ENCODE measurements around the gene PLEKHA6. TPM values are rescaled to one million over a fixed set of nuclear protein-coding genes. Genes with fewer than 3 reads are reported as not detected.

Gene PLEKHA6
- total and polyA plus RNA-seq, 5 experiments from 2014 or later, result 0.02 to 2.0 (median 1.2) TPM; not detected in 2

GRCh38 chr1:204280099-204280961 lies 79.4 kb downstream of the PLEKHA6 start:
- peaks cover 0 to under 1% (median 0%) of the 10 kb centered on the region in 4 donors for H3K4me1 Mint-ChIP-seq
- POLR2A ChIA-PET, result interaction anchor here (0.7 kb wide), 1 partner anchor 10 kb away, joined by 4 read pairs; no protein-coding TSS in a partner anchor
- H3K9me3 Mint-ChIP-seq, result no peaks in the 10 kb centered on the region
- ATAC-seq (no peak), DNase-seq (no peak)
- peaks cover 3 to 18% (median 13%) of the 10 kb centered on the region in 5 donors for H3K27me3 Mint-ChIP-seq
- no peaks in the 10 kb centered on the region for H3K36me3 Mint-ChIP-seq
- peak overlapping the region in 1 of 10 donors; percentile 11 for H3K27ac Mint-ChIP-seq
- H3K4me3 Mint-ChIP-seq, result no peak overlapping the region

- no peak for DNase-seq
- Mint-ChIP-seq H3K4me1 (no peaks in the 10 kb centered on the region), H3K27me3 (peaks cover 3 to 22% (median 13%) of the 10 kb centered on the region in 5 donors), H3K36me3 (no peaks in the 10 kb centered on the region), H3K4me3 (no peak overlapping the region), H3K9me3 (no peaks in the 10 kb centered on the region), H3K27ac (peak overlapping the region in 1 of 10 donors; percentile 45)
- POLR2A ChIA-PET, result no interaction called here
- ATAC-seq, result no peak
These were observed 80.8 kb downstream of the PLEKHA6 start for GRCh38 chr1:204278958-204279357.

GRCh38 chr1:204278251-204278650 lies 81.5 kb downstream of the PLEKHA6 start:
- no peak overlapping the region for H3K4me3 Mint-ChIP-seq
- POLR2A ChIA-PET, result no interaction called here
- no peaks in the 10 kb centered on the region for H3K4me1 Mint-ChIP-seq
- H3K27ac Mint-ChIP-seq, result peak overlapping the region in 1 of 10 donors; percentile 3
- H3K9me3 Mint-ChIP-seq, result no peaks in the 10 kb centered on the region
- peaks cover 3 to 22% (median 13%) of the 10 kb centered on the region in 5 donors for H3K27me3 Mint-ChIP-seq
- no peaks in the 10 kb centered on the region for H3K36me3 Mint-ChIP-seq
- no peak for DNase-seq
- no peak for ATAC-seq

GRCh38 chr1:204277563-204278219 lies 82.0 kb downstream of the PLEKHA6 start:
- Mint-ChIP-seq H3K4me1 (no peaks in the 10 kb centered on the region), H3K9me3 (no peaks in the 10 kb centered on the region), H3K4me3 (no peak overlapping the region), H3K36me3 (no peaks in the 10 kb centered on the region), H3K27ac (peak overlapping the region in 2 of 10 donors; percentile 3 to 24), H3K27me3 (peaks cover 3 to 22% (median 13%) of the 10 kb centered on the region in 5 donors)
- DNase-seq (peak in 1 of 10 donors; percentile 52), ATAC-seq (no peak)
- POLR2A ChIA-PET, result interaction anchor here (0.6 kb wide), 1 partner anchor 58 kb away, joined by 4 read pairs; no protein-coding TSS in a partner anchor

GRCh38 chr1:204275695-204276370 lies 83.9 kb downstream of the PLEKHA6 start:
- H3K4me3 Mint-ChIP-seq, result peak overlapping the region in 1 of 10 donors; percentile 52
- ATAC-seq (no peak), DNase-seq (no peak)
- no peaks in the 10 kb centered on the region for H3K9me3 Mint-ChIP-seq
- no peaks in the 10 kb centered on the region for H3K4me1 Mint-ChIP-seq
- no peaks in the 10 kb centered on the region for H3K36me3 Mint-ChIP-seq
- no peak overlapping the region for H3K27ac Mint-ChIP-seq
- H3K27me3 Mint-ChIP-seq, result peaks cover 0 to 13% (median 4%) of the 10 kb centered on the region in 5 donors
- POLR2A ChIA-PET, result no interaction called here

DNA sequence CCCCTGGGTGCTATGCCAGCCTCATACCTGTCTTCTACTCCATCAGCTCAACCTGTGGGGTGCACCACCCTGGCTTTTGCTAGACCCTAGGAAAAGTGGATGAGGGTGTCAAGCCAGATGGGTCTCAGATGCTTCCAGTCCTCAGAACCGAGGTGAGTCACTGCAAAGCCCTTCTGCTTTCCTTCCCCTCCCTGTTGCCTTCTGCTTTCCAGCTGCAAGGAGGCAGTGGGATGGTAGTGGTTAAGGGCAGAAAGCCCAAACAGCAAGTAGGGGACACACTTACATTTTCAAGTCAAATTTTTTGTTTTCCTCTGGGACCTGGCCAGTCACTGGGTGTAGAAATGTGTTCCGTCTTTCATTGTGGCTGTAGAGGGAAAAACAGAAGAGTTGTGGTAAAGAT lies 85.3 kb downstream of the PLEKHA6 start:
- H3K36me3 Mint-ChIP-seq, result no peaks in the 10 kb centered on the region
- no peaks in the 10 kb centered on the region for H3K9me3 Mint-ChIP-seq
- no peak overlapping the region for H3K27ac Mint-ChIP-seq
- H3K27me3 Mint-ChIP-seq, result peaks cover 0 to 13% (median 4%) of the 10 kb centered on the region in 5 donors
- POLR2A ChIA-PET, result no interaction called here
- ATAC-seq, result no peak
- peak in 1 of 10 donors; percentile 38 for DNase-seq
- no peak overlapping the region for H3K4me3 Mint-ChIP-seq
- H3K4me1 Mint-ChIP-seq, result no peaks in the 10 kb centered on the region

GRCh38 chr1:204272505-204272904 lies 87.2 kb downstream of the PLEKHA6 start:
- H3K4me3 Mint-ChIP-seq, result no peak overlapping the region
- no peak for ATAC-seq
- H3K27ac Mint-ChIP-seq, result no peak overlapping the region
- H3K27me3 Mint-ChIP-seq, result peaks cover 0 to 10% (median 5%) of the 10 kb centered on the region in 5 donors
- POLR2A ChIA-PET, result interaction anchor here (0.6 kb wide), 1 partner anchor 851 kb away, joined by 3 read pairs; no protein-coding TSS in a partner anchor
- H3K36me3 Mint-ChIP-seq, result no peaks in the 10 kb centered on the region
- H3K9me3 Mint-ChIP-seq, result no peaks in the 10 kb centered on the region
- H3K4me1 Mint-ChIP-seq, result no peaks in the 10 kb centered on the region
- no peak for DNase-seq

GRCh38 chr1:204271970-204272369 lies 87.8 kb downstream of the PLEKHA6 start:
- H3K27ac Mint-ChIP-seq, result no peak overlapping the region
- POLR2A ChIA-PET, result no interaction called here
- no peak for ATAC-seq
- no peak for DNase-seq
- H3K4me3 Mint-ChIP-seq, result no peak overlapping the region
- no peaks in the 10 kb centered on the region for H3K4me1 Mint-ChIP-seq
- H3K9me3 Mint-ChIP-seq, result no peaks in the 10 kb centered on the region
- H3K36me3 Mint-ChIP-seq, result no peaks in the 10 kb centered on the region
- H3K27me3 Mint-ChIP-seq, result peaks cover 0 to 10% (median 5%) of the 10 kb centered on the region in 5 donors

DNA sequence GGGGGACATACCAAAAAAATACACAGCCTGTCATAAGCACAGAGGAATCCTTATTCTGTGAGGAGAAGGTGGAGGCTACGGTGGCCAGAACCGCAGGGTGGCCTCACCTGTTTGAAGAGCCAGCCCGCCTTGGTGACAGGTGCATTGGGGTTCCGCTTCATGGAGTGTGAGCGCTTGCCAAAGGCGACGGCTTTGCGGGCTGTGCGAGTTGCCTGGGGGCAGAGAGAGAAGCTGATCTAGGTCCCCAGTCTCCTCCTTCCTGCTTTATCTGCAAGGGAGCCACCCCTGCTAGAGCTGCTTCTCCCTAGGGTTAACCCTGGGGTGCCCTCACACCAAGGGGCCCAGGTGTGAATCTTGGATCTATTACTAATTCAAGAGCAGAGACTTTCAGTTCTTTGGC lies 91.6 kb downstream of the PLEKHA6 start:
- peak in 1 of 10 donors; percentile 34 for DNase-seq
- Mint-ChIP-seq H3K4me3 (no peak overlapping the region), H3K27me3 (peaks cover 0 to 4% (median 0%) of the 10 kb centered on the region in 5 donors), H3K27ac (no peak overlapping the region), H3K36me3 (no peaks in the 10 kb centered on the region), H3K4me1 (no peaks in the 10 kb centered on the region), H3K9me3 (no peaks in the 10 kb centered on the region)
- ATAC-seq, result no peak
- POLR2A ChIA-PET, result no interaction called here

DNA sequence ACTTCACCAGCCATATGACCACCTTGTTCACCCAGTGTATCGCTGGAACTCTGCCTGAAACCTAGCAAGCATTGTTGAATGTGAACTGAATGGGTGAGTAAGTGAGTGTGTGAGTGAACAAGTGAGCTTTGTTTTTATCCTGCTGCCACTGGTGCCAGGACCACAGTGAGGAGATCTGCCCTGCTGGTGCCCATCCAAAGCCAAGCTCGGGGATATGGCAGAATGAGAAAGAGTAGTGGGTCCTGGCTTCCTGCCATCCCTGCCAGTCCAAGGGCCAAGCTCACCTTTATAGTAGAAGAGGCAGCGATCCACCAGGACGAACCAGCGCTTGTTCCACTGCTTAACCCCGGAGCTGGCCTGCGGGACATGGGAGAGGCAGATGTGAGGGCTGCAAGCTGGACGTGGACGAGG lies 92.5 kb downstream of the PLEKHA6 start:
- peak overlapping the region in 1 of 10 donors; percentile 3 for H3K27ac Mint-ChIP-seq
- peaks cover 0 to 4% (median 0%) of the 10 kb centered on the region in 5 donors for H3K27me3 Mint-ChIP-seq
- no peak overlapping the region for H3K4me3 Mint-ChIP-seq
- ATAC-seq, result no peak
- POLR2A ChIA-PET, result no interaction called here
- peak in 1 of 10 donors; percentile 58 for DNase-seq
- no peaks in the 10 kb centered on the region for H3K36me3 Mint-ChIP-seq
- H3K4me1 Mint-ChIP-seq, result no peaks in the 10 kb centered on the region
- H3K9me3 Mint-ChIP-seq, result no peaks in the 10 kb centered on the region

- no peaks in the 10 kb centered on the region for H3K36me3 Mint-ChIP-seq
- H3K4me1 Mint-ChIP-seq, result no peaks in the 10 kb centered on the region
- ATAC-seq (no peak), DNase-seq (peak in 1 of 10 donors; percentile 35)
- H3K27me3 Mint-ChIP-seq, result peaks cover 0 to 4% (median 0%) of the 10 kb centered on the region in 5 donors
- POLR2A ChIA-PET, result no interaction called here
- no peak overlapping the region for H3K27ac Mint-ChIP-seq
- H3K4me3 Mint-ChIP-seq, result no peak overlapping the region
- no peaks in the 10 kb centered on the region for H3K9me3 Mint-ChIP-seq
These were observed 93.2 kb downstream of the PLEKHA6 start for GRCh38 chr1:204266504-204267034.

- H3K36me3 Mint-ChIP-seq, result no peaks in the 10 kb centered on the region
- DNase-seq (no peak), ATAC-seq (no peak)
- H3K4me1 Mint-ChIP-seq, result no peaks in the 10 kb centered on the region
- no peak overlapping the region for H3K27ac Mint-ChIP-seq
- H3K9me3 Mint-ChIP-seq, result no peaks in the 10 kb centered on the region
- H3K27me3 Mint-ChIP-seq, result peaks cover 0 to 4% (median 0%) of the 10 kb centered on the region in 5 donors
- POLR2A ChIA-PET, result no interaction called here
- no peak overlapping the region for H3K4me3 Mint-ChIP-seq
These were observed 94.1 kb downstream of the PLEKHA6 start for GRCh38 chr1:204265665-204266064.
